Spleen (tissue), 11 donors: Measurements from ENCODE around the gene DNAJB1. TPM values are rescaled to one million over a fixed set of nuclear protein-coding genes. Genes with fewer than 3 reads are reported as not detected.

ENCODE experiments used
- DNase-seq: peaks from one replicate; pipeline ENCODE4 v3.0.0-alpha.2; 2020
- H3K27ac ChIP-seq, 8 donors: fragments of 200-600 bp; sonication (generic) in 7 of 8; 1 replicate in 4 of 8; 2 replicates in 4 of 8; pipeline versions ENCODE4 v1.5.0 to v1.8.0; 2016 to 2021; ENCODE audit warnings: inconsistent platforms in 4 of 8, mild to moderate bottlenecking in 4 of 8, moderate library complexity in 1 of 8
- H3K27me3 ChIP-seq, 7 donors: fragments of 200-600 bp; sonication (generic) in 6 of 7; replicated peaks in 1 of 7; 1 replicate in 4 of 7; 2 replicates in 3 of 7; pipeline versions ENCODE4 v1.5.0 to v1.8.0; 2016 to 2021; ENCODE audit warnings: inconsistent platforms in 3 of 7, mild to moderate bottlenecking in 1 of 7
- H3K36me3 ChIP-seq, 6 donors: fragments of 200-600 bp; sonication (generic) in 5 of 6; 1 replicate in 4 of 6; 2 replicates in 2 of 6; pipeline versions ENCODE4 v1.5.0 to v1.8.0; 2016 to 2021; ENCODE audit warnings: inconsistent platforms in 2 of 6
- H3K4me1 ChIP-seq, 6 donors: fragments of 200-600 bp; sonication (generic) in 5 of 6; 1 replicate in 3 of 6; 2 replicates in 3 of 6; pipeline versions ENCODE4 v1.5.0 to v1.8.0; 2016 to 2021; ENCODE audit warnings: inconsistent platforms in 3 of 6
- H3K4me3 ChIP-seq, 8 donors: fragments of 200-600 bp; sonication (generic) in 7 of 8; 1 replicate in 4 of 8; 2 replicates in 4 of 8; pipeline versions ENCODE4 v1.5.0 to v1.8.0; 2016 to 2021; ENCODE audit warnings: inconsistent platforms in 4 of 8, mild to moderate bottlenecking in 4 of 8, moderate library complexity in 2 of 8
- H3K9me3 ChIP-seq, 8 donors: fragments of 200-600 bp; sonication (generic) in 7 of 8; 1 replicate in 4 of 8; 2 replicates in 4 of 8; pipeline versions ENCODE4 v1.5.0 to v1.8.0; 2016 to 2021; ENCODE audit warnings: inconsistent platforms in 4 of 8
- POLR2A ChIP-seq, 3 donors: fragments of 450-650 bp; IDR thresholded peaks; one replicate each; pipeline ENCODE4 v1.5.1; 2017; ENCODE audit warnings: antibody characterized with exemption in 3 of 3, mild to moderate bottlenecking in 1 of 3
- POLR2AphosphoS5 ChIP-seq, 3 donors: sonication (generic); formaldehyde crosslinking; IDR thresholded peaks; one replicate each; pipeline ENCODE4 v1.5.1; 2017; ENCODE audit warnings: antibody characterized with exemption in 3 of 3
- WGBS, 5 donors: extraction: QIAGEN DNeasy Blood & Tissue Kit in 3 of 5; methylation state at CpG; one replicate each; pipeline versions ENCODE4 v1.1.5 to v1.1.7; 2013 to 2018; 5-methylcytosine and 5-hydroxymethylcytosine counted together
- intact Hi-C: fragments of 100-400 bp; cut with DNase I; formaldehyde crosslinking; loops from one replicate; pipeline ENCODE4 v1.15.0; 2023; ENCODE audit warnings: low total_unique reads
- polyA plus RNA-seq, 3 donors: library from polyadenylated mRNA; stranded (reverse); fragments of 200-250 nt; gene quantifications; one replicate each; pipeline ENCODE4 v1.2.1, GENCODE V29; 2013
- total RNA-seq, 7 donors: library from RNA; depleted of rRNA in 3 of 7; stranded (reverse); fragments of >200 nt in 3 of 7; fragmentation: NEBNext Ultra II Directional in 4 of 7; extraction: Animal tissue kit (Norgen Biotek cat#: 25700) in 4 of 7; gene quantifications; one replicate each; pipeline versions ENCODE4 v1.1.0 to v1.2.1, GENCODE V29; 2016 to 2021
- TF ChIP-seq, protein P1 (sequence below), 11 experiments: fragments of 200-600 bp in 7 of 11; fragments of 450-650 bp in 4 of 11; sonication (generic) in 4 of 11; IDR thresholded peaks in 8 of 11; conservative IDR thresholded peaks in 3 of 11; 1 replicate in 7 of 11; 2 replicates in 4 of 11; pipeline versions ENCODE4 v1.4.0 to v1.8.0; 2016 to 2021; ENCODE audit warnings: antibody characterized with exemption in 11 of 11, inconsistent platforms in 4 of 11, mild to moderate bottlenecking in 1 of 11
- donor health status: healthy with polysubstance abuse.
- donor health status: DM: no; HTN: no; CAD: no; lungs with moderate emphysema.
- donor health status: DM: no; HTN: no; CAD: no.
- donor health status: Bipolar disorder and iron deficiency.
- donor health status: healthy.
- donor health status: DM: no; HTN: no; CAD: no.
- donor health status: DM: yes; HTN: yes; CAD: no.

DNAJB1 gene
- total and polyA plus RNA-seq, 10 donors = 12.6 to 157 (median 39.3) TPM

DNA sequence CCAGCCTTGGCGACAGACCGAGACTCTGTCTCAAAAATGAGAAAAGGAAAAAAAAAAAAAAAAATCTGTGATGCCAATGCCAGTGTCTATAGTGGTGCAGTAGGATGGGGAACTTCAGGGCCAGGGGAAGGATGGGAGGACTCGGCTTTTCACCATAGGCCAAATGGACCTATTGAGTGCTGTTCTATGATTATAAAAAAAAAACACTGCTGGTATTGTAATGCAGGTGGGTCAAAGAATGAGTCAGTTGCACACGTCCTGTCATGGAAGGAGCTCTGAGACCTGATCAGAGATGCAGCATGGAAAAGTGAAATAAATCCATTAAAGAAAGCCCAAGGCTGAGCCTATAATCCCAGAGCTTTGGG lies 7.0 kb downstream of the DNAJB1 start:
- no peaks in the 10 kb centered on the region for H3K27me3 ChIP-seq
- no peak overlapping the region for H3K4me3 ChIP-seq
- peaks cover 27 to 90% (median 58%) of the 10 kb centered on the region in 6 donors for H3K4me1 ChIP-seq
- no peaks in the 10 kb centered on the region for H3K9me3 ChIP-seq
- 62 to 86% (median 73%) methylated on average over 4 of the region's 4 CpGs for WGBS, 5 donors
- H3K36me3 ChIP-seq = peaks cover 0 to 35% (median 26%) of the 10 kb centered on the region in 6 donors
- TF ChIP-seq, protein P1, sequence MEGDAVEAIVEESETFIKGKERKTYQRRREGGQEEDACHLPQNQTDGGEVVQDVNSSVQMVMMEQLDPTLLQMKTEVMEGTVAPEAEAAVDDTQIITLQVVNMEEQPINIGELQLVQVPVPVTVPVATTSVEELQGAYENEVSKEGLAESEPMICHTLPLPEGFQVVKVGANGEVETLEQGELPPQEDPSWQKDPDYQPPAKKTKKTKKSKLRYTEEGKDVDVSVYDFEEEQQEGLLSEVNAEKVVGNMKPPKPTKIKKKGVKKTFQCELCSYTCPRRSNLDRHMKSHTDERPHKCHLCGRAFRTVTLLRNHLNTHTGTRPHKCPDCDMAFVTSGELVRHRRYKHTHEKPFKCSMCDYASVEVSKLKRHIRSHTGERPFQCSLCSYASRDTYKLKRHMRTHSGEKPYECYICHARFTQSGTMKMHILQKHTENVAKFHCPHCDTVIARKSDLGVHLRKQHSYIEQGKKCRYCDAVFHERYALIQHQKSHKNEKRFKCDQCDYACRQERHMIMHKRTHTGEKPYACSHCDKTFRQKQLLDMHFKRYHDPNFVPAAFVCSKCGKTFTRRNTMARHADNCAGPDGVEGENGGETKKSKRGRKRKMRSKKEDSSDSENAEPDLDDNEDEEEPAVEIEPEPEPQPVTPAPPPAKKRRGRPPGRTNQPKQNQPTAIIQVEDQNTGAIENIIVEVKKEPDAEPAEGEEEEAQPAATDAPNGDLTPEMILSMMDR (IDR thresholded peaks at IDR 0.05 in 8 of 11, conservative IDR thresholded peaks at IDR 0.05 in 3 of 11) = no peak
- TF ChIP-seq POLR2AphosphoS5 (IDR thresholded peaks at IDR 0.05) (no peak), POLR2A (IDR thresholded peaks at IDR 0.05) (no peak)
- intact Hi-C loops = no loop called here
- no peak for DNase-seq
- peak overlapping the region in 6 of 8 donors; percentile 54 to 87 (median 74) for H3K27ac ChIP-seq

DNA sequence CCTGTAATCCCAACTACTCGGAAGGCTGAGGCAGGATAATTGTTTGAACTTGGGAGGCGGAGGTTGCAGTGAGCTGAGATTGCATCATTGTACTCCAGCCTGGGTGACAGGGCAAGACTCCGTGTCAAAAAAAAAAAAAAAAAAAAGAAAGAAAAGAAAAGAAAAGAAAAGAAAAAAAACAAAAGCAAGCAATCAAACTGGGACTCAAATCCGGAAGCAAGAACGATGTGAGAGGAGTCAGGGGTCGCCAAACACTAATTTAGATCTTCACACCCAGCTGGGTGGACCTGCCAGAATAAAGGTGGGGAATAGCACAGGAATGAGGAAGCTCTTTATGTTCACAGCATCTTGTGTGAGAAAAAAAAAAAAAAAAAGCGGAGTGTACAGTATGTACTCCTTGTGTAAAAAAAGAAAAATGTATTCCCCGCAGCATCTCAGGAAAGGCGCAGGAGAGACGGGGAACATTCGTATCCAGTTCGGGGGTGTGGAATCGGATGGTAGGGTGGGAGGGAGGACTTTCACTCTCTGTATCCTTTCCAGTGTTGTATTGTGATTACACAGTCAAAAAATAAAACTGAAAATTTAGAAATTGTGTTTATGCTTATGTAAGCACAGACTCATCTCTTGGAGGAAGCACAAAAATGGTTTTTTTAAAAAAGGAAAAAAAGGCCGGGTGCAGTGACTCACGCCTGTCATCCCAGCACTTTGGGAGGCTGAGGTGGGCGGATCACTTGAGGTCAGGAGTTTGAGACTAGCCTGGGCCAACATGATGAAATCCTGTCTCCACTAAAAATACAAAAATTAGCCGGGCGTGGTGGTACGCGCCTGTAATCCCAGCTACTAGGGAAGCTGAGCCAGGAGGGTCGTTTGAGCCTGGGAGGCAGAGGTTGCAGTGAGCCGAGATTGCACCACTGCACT lies 7.6 kb downstream of the DNAJB1 start:
- intact Hi-C loops = no loop called here
- Histone ChIP-seq H3K4me3 (no peak overlapping the region), H3K27ac (peak overlapping the region in 7 of 8 donors; percentile 22 to 87 (median 70)), H3K27me3 (peaks cover 0 to 2% (median 0%) of the 10 kb centered on the region in 7 donors), H3K36me3 (peaks cover 0 to 28% (median 19%) of the 10 kb centered on the region in 6 donors), H3K4me1 (peaks cover 20 to 90% (median 51%) of the 10 kb centered on the region in 6 donors), H3K9me3 (no peaks in the 10 kb centered on the region)
- TF ChIP-seq, protein P1 (IDR thresholded peaks at IDR 0.05 in 8 of 11, conservative IDR thresholded peaks at IDR 0.05 in 3 of 11) = no peak
- no peak for TF ChIP-seq POLR2A (IDR thresholded peaks at IDR 0.05)
- TF ChIP-seq POLR2AphosphoS5 (IDR thresholded peaks at IDR 0.05) = no peak
- DNase-seq = no peak
- WGBS, 5 donors = 58 to 75% (median 62%) methylated on average over 22 of the region's 22 CpGs

DNA sequence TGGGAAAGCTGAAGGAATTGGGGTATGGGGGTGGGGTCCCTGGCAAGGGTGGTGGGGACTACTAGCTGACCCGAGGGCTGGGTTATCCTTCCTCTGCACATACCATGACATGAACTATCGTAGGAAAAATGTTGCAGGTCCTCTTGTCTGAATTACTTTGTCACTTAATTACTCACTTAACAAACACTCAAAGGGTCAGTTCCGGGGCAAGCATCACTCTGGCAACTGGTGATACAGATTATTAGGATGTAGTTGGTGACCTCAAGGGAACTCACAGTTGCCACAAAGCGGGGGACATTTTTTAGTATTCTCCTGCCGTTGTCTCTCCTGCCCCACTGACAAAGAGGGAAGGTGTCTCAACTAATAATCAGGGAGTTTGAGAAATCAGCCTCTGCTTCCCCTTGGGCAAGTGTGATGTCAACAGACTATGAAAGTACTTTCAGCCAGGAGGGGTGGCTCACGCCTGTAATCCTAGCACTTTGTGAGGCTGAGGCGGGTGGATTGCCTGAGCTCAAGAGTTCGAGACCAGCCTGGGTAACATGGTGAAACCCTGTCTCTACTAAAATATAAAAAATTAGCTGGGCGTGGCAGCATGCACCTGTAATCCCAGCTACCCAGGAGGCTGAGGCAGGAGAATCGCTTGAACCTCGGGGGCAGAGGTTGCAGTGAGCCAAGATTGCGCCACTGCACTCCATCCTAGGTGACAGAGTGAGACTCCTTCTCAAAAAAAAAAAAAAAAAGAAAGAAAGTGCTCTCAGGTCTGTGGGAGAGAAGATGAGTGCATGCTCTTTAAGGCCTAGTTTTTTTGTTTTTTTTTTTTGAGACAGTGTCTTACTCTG lies 10.3 kb downstream of the DNAJB1 start:
- intact Hi-C loops = no loop called here
- Histone ChIP-seq H3K4me3 (no peak overlapping the region), H3K27me3 (peaks cover 0 to 7% (median 0%) of the 10 kb centered on the region in 7 donors), H3K36me3 (peaks cover 0 to 2% (median 0%) of the 10 kb centered on the region in 6 donors), H3K27ac (peak overlapping the region in 7 of 8 donors; percentile 1 to 87 (median 56)), H3K4me1 (peaks cover 0 to 76% (median 29%) of the 10 kb centered on the region in 6 donors), H3K9me3 (no peaks in the 10 kb centered on the region)
- TF ChIP-seq POLR2AphosphoS5 (IDR thresholded peaks at IDR 0.05) (peak in 1 of 3 donors; percentile 14), POLR2A (IDR thresholded peaks at IDR 0.05) (no peak)
- TF ChIP-seq, protein P1 (IDR thresholded peaks at IDR 0.05 in 8 of 11, conservative IDR thresholded peaks at IDR 0.05 in 3 of 11) = no peak
- no peak for DNase-seq
- 46 to 67% (median 58%) methylated on average over 12 of the region's 12 CpGs for WGBS, 5 donors
